OCI-LY1 (cell line): ENCODE measurements around the gene ARMC6.

Experiments used
- CTCF ChIP-seq: fragments of 200-600 bp; sonication (generic), shearing (Covaris generic); IDR thresholded peaks from 2 replicates; pipeline ENCODE4 v1.5.1; 2017; ENCODE audit warnings: mild to moderate bottlenecking, antibody characterized with exemption, low read length, moderate library complexity, mixed read lengths
- EZH2 ChIP-seq: fragments of 200-600 bp; sonication (generic), shearing (Covaris generic); IDR thresholded peaks from 2 replicates; pipeline ENCODE4 v1.8.0; 2017; ENCODE audit warnings: borderline replicate concordance, mixed run types, mild to moderate bottlenecking, antibody characterized with exemption, low read length, moderate library complexity, mixed read lengths

- TF ChIP-seq CTCF = no peak
- no peak for TF ChIP-seq EZH2
Observed at GRCh38 chr19:19042732-19043280, 9.4 kb downstream of the ARMC6 start.
